Naive thymus-derived CD8-positive, alpha-beta T cell (primary cell): ENCODE measurements around the gene CD72. TPM values are rescaled to one million over a fixed set of nuclear protein-coding genes. Genes with fewer than 3 reads are reported as not detected.
"Not testable (repeated sequence)": the region's sequence is repeated elsewhere in the genome, so short reads cannot be mapped to it uniquely, and the experiment has no call there.

ENCODE experiments used
- ATAC-seq, 2 donors: fragments of 150-1000 bp; cut with Tn5 transposase in 1 of 2; sonication (Bioruptor Pico), chemical (Tn5 transposase) in 1 of 2; 1 replicate in 1 of 2; 2 replicates in 1 of 2; pipeline ENCODE4 v1.10.0; 2021; ENCODE audit warnings: mild to moderate bottlenecking in 2 of 2, moderate library complexity in 2 of 2
- POLR2A ChIA-PET: fragments of 350-600 bp; sonication (Branson Sonifier 250); formaldehyde crosslinking; loops from one replicate; lab custom pipeline; 2021; ENCODE audit warnings: antibody characterized with exemption; lab: Charles Lee
- DNase-seq, 10 donors: peaks; one replicate each; pipeline versions ENCODE4 v3.0.0 to v3.0.0-alpha.2; 2020 to 2022
- H3K27ac Mint-ChIP-seq, 10 donors: one replicate each; pipeline ENCODE4 v1.8.0; 2020 to 2022; ENCODE audit warnings: mild to moderate bottlenecking in 10 of 10, mixed read lengths in 10 of 10, moderate library complexity in 4 of 10, inconsistent platforms in 1 of 10
- H3K27me3 Mint-ChIP-seq, 5 donors: one replicate each; pipeline ENCODE4 v1.8.0; 2021 to 2022; ENCODE audit warnings: mixed read lengths in 5 of 5
- H3K36me3 Mint-ChIP-seq, 3 donors: one replicate each; pipeline ENCODE4 v1.8.0; 2020 to 2022; ENCODE audit warnings: mixed read lengths in 3 of 3, mild to moderate bottlenecking in 2 of 3, inconsistent platforms in 1 of 3
- H3K4me1 Mint-ChIP-seq, 4 donors: one replicate each; pipeline ENCODE4 v1.8.0; 2021 to 2022; ENCODE audit warnings: mixed read lengths in 4 of 4
- H3K4me3 Mint-ChIP-seq, 10 donors: one replicate each; pipeline ENCODE4 v1.8.0; 2020 to 2022; ENCODE audit warnings: mild to moderate bottlenecking in 10 of 10, mixed read lengths in 10 of 10, moderate library complexity in 6 of 10, inconsistent platforms in 1 of 10
- H3K9me3 Mint-ChIP-seq, 9 donors: one replicate each; pipeline ENCODE4 v1.8.0; 2020 to 2022; ENCODE audit warnings: mixed read lengths in 9 of 9, mild to moderate bottlenecking in 3 of 9, inconsistent platforms in 1 of 9, moderate library complexity in 1 of 9
- polyA plus RNA-seq, 3 donors: library from polyadenylated mRNA; unstranded; fragments of 300-500 nt; fragmentation: Illumina TruSeq; gene quantifications; one replicate each; pipeline ENCODE4 v1.2.3, GENCODE V29; 2021
- total RNA-seq, 8 experiments: library from RNA in 2 of 8; stranded (reverse) in 2 of 8; gene quantifications; one replicate each; pipeline ENCODE4 v1.2.3 and lab custom pipeline; 2021 to 2026

CD72 gene
- total and polyA plus RNA-seq, 5 experiments from 2014 or later, result 0.80 to 8.0 (median 1.5) TPM

GRCh38 chr9:35604578-35605350, 13.4 kb downstream of the CD72 start, which contains the start of gene TESK1:
Gene TESK1 (plus strand): TSS chr9:35605262. CDS start chr9:35605620, 358 bp downstream.
- peak; percentile 25 to 31 for ATAC-seq
- POLR2A ChIA-PET, result interaction anchor here (0.5 to 3.6 kb wide), 17 partner anchors 9 to 508 kb away, joined by 3 to 40 read pairs (median 4); partner anchors contain the start of genes CCDC107, CD72, CREB3 and PIGO

DNA sequence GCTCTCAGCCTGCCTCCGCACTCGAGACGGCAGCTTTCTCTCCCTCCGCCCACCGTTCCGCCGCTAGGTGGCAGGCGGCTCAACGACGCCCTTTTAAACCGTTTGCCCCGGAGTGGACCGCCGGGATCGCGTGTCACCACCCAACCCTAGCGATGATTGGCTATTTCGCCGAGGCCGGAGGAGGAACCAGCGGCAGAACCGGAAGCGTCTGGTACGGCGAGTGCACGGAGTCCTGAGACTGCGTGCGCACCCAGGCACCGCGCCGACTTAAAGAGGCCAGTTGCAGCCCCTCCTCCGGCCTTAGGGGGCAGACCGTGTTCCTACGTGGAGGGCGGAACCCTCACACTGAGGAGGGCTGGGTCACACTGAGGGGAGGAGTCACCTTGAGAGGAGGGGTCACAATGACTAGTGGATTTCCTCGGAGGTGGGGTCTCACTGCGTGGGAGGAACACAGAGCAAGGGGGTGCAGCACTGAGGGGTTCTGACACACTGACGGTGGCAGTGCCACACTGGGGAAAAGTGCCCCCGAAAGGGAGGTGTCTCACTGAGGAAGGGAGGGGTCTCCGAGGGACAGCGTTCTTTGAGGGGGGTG, 14.1 kb downstream of the CD72 start:
- POLR2A ChIA-PET, result interaction anchor here (0.7 to 3.6 kb wide), 15 partner anchors 13 to 532 kb away, joined by 3 to 40 read pairs (median 5); partner anchors contain the start of genes CCDC107, CD72, CREB3 and GBA2
- H3K4me1 Mint-ChIP-seq, result peaks cover 26 to 40% (median 34%) of the 10 kb centered on the region in 4 donors
- no peaks in the 10 kb centered on the region for H3K9me3 Mint-ChIP-seq
- peak overlapping the region; percentile 92 to 99 (median 96) for H3K4me3 Mint-ChIP-seq
- DNase-seq (peak; percentile 94 to 100 (median 99)), ATAC-seq (peak; percentile 83 to 87)
- peak overlapping the region; percentile 93 to 99 (median 98) for H3K27ac Mint-ChIP-seq
- peaks cover 0 to 20% (median 0%) of the 10 kb centered on the region in 3 donors for H3K36me3 Mint-ChIP-seq
- H3K27me3 Mint-ChIP-seq, result no peaks in the 10 kb centered on the region

More at GRCh38 chr9:35604578-35605350, 13.4 kb downstream of the CD72 start, which contains the start of gene TESK1:
- H3K27ac Mint-ChIP-seq, result peak within 1 kb of the TSS; percentile 93 to 99 (median 98)
- H3K36me3 Mint-ChIP-seq, result peaks cover 0 to 24% (median 0%) of the 10 kb centered on the region in 3 donors
- no peaks in the 10 kb centered on the region for H3K27me3 Mint-ChIP-seq
- H3K4me3 Mint-ChIP-seq, result peak within 1 kb of the TSS; percentile 92 to 99 (median 96)
- no peaks in the 10 kb centered on the region for H3K9me3 Mint-ChIP-seq
- peak; percentile 67 to 88 (median 78) for DNase-seq
- H3K4me1 Mint-ChIP-seq, result peaks cover 26 to 40% (median 34%) of the 10 kb centered on the region in 4 donors

GRCh38 chr9:35603506-35603985, 14.7 kb downstream of the CD72 start:
- no peaks in the 10 kb centered on the region for H3K27me3 Mint-ChIP-seq
- peaks cover 26 to 40% (median 34%) of the 10 kb centered on the region in 4 donors for H3K4me1 Mint-ChIP-seq
- ATAC-seq, result peak in 1 of 2 donors; percentile 0
- DNase-seq, result no peak
- peak overlapping the region; percentile 92 to 99 (median 96) for H3K4me3 Mint-ChIP-seq
- H3K27ac Mint-ChIP-seq, result peak overlapping the region; percentile 93 to 99 (median 98)
- H3K36me3 Mint-ChIP-seq, result peaks cover 0 to 15% (median 0%) of the 10 kb centered on the region in 3 donors
- H3K9me3 Mint-ChIP-seq, result no peaks in the 10 kb centered on the region
- POLR2A ChIA-PET, result interaction anchor here (0.9 to 3.6 kb wide), 11 partner anchors 13 to 532 kb away, joined by 3 to 40 read pairs (median 5); partner anchors contain the start of genes CCDC107, CD72, CREB3 and GBA2

DNA sequence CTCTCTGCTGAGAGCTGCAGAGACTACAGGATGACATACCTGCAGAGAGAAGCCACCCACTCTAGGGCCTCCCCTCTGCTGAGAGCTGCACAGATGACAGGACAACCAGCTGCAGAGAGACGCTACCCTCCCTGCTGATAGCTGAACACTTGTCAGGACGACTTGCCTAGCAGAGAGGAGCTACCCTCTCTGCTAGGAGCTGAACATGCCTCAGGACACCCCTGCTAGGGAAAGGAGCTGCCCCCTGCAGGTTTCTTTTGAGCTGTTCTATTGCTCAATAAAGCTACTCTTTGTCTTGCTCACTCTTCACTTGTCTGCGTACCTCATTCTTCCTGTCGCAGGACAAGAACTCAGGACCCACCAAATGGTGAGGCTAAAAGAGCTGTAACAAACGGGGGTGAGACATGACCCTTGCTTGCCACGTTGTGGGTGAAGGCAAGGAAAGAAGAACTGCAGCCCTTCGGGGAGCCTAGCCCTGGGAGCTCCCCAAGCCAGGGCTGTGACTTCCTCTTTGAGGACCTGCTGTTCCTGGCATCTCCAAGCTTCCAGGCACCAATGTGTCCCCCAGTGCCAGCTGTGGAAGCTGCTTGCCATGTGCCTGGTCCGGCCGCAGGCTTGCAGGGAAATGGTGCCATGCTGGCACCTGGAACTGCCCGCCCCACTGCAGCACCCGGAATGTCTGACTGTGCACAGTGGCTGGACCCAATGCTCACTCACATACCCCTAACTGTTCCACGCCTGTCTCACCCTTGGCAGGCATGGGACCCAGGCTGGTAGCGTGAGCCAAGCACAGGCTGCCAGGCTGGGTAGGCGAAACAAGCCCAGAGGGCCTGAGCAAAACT, 18.2 kb downstream of the CD72 start:
- Mint-ChIP-seq H3K4me3 (no peak overlapping the region), H3K9me3 (no peaks in the 10 kb centered on the region), H3K4me1 (peaks cover 14 to 24% (median 20%) of the 10 kb centered on the region in 4 donors), H3K27ac (no peak overlapping the region), H3K27me3 (no peaks in the 10 kb centered on the region), H3K36me3 (peaks cover 0 to 4% (median 3%) of the 10 kb centered on the region in 3 donors)
- DNase-seq (no peak), ATAC-seq (no peak)
- POLR2A ChIA-PET, result interaction anchor here (1.2 kb wide), 1 partner anchor 150 kb away, joined by 3 read pairs; the partner anchor contains the start of gene RGP1

DNA sequence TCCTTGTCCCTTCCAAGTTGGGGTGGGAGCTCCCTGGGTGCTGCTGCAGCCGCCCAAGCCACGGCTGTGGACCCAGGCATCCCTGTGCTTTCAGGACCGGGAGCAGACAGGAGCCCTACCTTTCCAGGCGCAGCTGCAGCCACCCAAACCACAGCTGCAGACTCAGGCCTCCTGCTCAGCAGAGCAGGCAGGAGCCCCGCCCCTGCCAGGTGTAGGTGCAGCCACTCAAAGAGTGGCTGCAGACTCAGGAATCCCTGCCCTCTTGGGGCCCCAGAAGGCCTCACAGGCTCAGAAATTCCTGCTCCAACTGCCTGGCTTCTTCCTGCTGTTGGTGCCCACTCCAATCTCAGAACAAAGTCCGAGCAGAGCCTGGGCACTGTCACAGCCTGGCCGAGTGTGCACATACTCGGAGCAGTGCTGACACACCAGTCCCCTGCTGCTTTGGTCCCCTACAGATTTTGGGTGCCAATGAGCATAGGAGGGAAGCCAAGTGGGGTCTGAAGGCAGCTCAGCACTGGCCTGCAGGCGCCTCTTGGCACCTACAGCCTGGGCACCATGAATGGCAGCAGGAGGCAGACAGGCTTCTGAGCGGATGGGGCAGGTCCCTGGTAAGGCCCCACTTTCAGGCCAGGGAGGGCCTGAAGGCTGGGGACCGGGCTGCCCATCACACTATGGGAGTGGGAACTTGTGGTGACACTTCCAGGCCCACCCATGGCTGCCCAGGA, 19.2 kb downstream of the CD72 start:
- peaks cover 10 to 16% (median 15%) of the 10 kb centered on the region in 4 donors for H3K4me1 Mint-ChIP-seq
- no peaks in the 10 kb centered on the region for H3K27me3 Mint-ChIP-seq
- POLR2A ChIA-PET, result interaction anchor here (1.2 kb wide), 1 partner anchor 151 kb away, joined by 3 read pairs; the partner anchor contains the start of gene RGP1
- no peak overlapping the region for H3K4me3 Mint-ChIP-seq
- H3K9me3 Mint-ChIP-seq, result peaks cover 0 to 8% (median 4%) of the 10 kb centered on the region in 9 donors
- DNase-seq (no peak), ATAC-seq (no peak)
- peaks cover 5 to 12% (median 8%) of the 10 kb centered on the region in 3 donors for H3K36me3 Mint-ChIP-seq
- no peak overlapping the region for H3K27ac Mint-ChIP-seq

GRCh38 chr9:35596907-35597306, 21.3 kb downstream of the CD72 start:
- peak overlapping the region in 1 of 10 donors; percentile 52 for H3K27ac Mint-ChIP-seq
- POLR2A ChIA-PET, H3K4me3 Mint-ChIP-seq, H3K4me1 Mint-ChIP-seq, ATAC-seq, H3K27me3 Mint-ChIP-seq, DNase-seq: not testable (repeated sequence)
- peaks cover 8 to 28% (median 14%) of the 10 kb centered on the region in 9 donors for H3K9me3 Mint-ChIP-seq
- H3K36me3 Mint-ChIP-seq, result peaks cover 13 to 33% (median 20%) of the 10 kb centered on the region in 3 donors

GRCh38 chr9:35594471-35594870, 23.7 kb downstream of the CD72 start:
- Mint-ChIP-seq H3K36me3 (peaks cover 13 to 41% (median 23%) of the 10 kb centered on the region in 3 donors), H3K27ac (peak overlapping the region in 1 of 10 donors; percentile 54), H3K4me1 (peaks cover 0 to 6% (median under 1%) of the 10 kb centered on the region in 4 donors), H3K4me3 (no peak overlapping the region), H3K27me3 (no peaks in the 10 kb centered on the region), H3K9me3 (peaks cover 9 to 34% (median 17%) of the 10 kb centered on the region in 9 donors)
- POLR2A ChIA-PET, result no interaction called here
- ATAC-seq (no peak), DNase-seq (no peak)

- no peak for ATAC-seq
- peaks cover 18 to 44% (median 23%) of the 10 kb centered on the region in 3 donors for H3K36me3 Mint-ChIP-seq
- DNase-seq, result no peak
- H3K27me3 Mint-ChIP-seq, result no peaks in the 10 kb centered on the region
- H3K9me3 Mint-ChIP-seq, result peaks cover 9 to 34% (median 17%) of the 10 kb centered on the region in 9 donors
- POLR2A ChIA-PET, result interaction anchor here (0.7 kb wide), 1 partner anchor 301 kb away, joined by 3 read pairs; no protein-coding TSS in a partner anchor
- peak overlapping the region in 1 of 10 donors; percentile 13 for H3K27ac Mint-ChIP-seq
- no peak overlapping the region for H3K4me3 Mint-ChIP-seq
- peaks cover 0 to 6% (median under 1%) of the 10 kb centered on the region in 4 donors for H3K4me1 Mint-ChIP-seq
Observed at GRCh38 chr9:35593581-35593980, 24.6 kb downstream of the CD72 start.

DNA sequence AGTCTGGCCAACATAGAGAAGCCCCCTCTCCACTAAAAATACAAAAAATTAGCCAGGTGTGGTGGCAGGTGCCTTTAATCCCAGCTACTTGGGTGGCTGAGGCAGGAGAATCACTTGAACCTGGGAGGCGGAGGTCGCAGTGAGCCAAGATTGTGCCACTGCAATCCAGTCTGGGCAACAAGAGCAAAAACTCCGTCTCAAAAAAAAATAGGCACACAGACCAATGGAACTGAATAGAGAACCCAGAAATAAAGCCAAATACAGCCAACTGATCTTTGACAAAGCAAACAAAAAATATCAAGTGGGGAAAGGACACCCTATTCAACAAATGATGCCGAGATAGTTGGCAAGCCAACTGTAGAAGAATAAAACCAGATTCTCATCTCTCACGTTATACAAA, 29.7 kb downstream of the CD72 start:
- peaks cover 5 to 39% (median 15%) of the 10 kb centered on the region in 9 donors for H3K9me3 Mint-ChIP-seq
- H3K4me1 Mint-ChIP-seq, DNase-seq, POLR2A ChIA-PET, H3K27ac Mint-ChIP-seq, H3K4me3 Mint-ChIP-seq, ATAC-seq, H3K27me3 Mint-ChIP-seq: not testable (repeated sequence)
- H3K36me3 Mint-ChIP-seq, result peaks cover 18 to 50% (median 25%) of the 10 kb centered on the region in 3 donors

- POLR2A ChIA-PET, H3K4me1 Mint-ChIP-seq, H3K4me3 Mint-ChIP-seq, ATAC-seq, DNase-seq, H3K27ac Mint-ChIP-seq, H3K27me3 Mint-ChIP-seq: not testable (repeated sequence)
- Mint-ChIP-seq H3K36me3 (peaks cover 22 to 48% (median 28%) of the 10 kb centered on the region in 3 donors), H3K9me3 (peaks cover 0 to 40% (median 16%) of the 10 kb centered on the region in 9 donors)
Observed at GRCh38 chr9:35584681-35585080, 33.5 kb downstream of the CD72 start.

DNA sequence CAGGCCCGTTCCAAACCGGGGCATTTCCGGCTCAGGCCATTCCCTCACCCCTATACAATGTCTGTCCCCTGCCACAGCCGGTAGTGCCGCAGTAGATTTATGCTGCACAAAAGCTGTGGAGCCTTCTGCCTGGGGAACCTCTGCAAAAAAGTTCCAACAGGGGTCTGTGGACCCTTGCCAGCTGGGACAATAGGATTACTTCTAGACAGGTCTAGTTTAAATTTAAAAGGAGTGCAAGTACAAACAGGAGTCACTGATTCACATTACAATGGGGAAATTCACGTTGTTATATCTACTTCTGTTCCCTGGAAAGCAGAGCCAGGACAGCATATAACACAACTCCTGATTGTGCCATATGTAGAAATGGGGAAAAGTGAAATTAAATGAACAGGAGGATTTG, 34.7 kb downstream of the CD72 start:
- ATAC-seq, H3K27ac Mint-ChIP-seq, DNase-seq, H3K4me1 Mint-ChIP-seq, POLR2A ChIA-PET, H3K27me3 Mint-ChIP-seq, H3K4me3 Mint-ChIP-seq: not testable (repeated sequence)
- Mint-ChIP-seq H3K9me3 (peaks cover 0 to 46% (median 22%) of the 10 kb centered on the region in 9 donors), H3K36me3 (peaks cover 25 to 55% (median 28%) of the 10 kb centered on the region in 3 donors)
